ENCODE measurements around the gene ITPR3.

Gene ITPR3

GRCh38 chr6:33711140-33712129 lies 90.3 kb downstream of the ITPR3 start, which contains the start of gene UQCC2:
TSS of gene UQCC2 (minus strand) at chr6:33711700. CDS start at chr6:33711686, 14 bp downstream.
- peak; percentile 97 for DNase-seq (ENCODE audit: insufficient read length, low spot score)

GRCh38 chr6:33712914-33713313 lies 91.8 kb downstream of the ITPR3 start:
- FAIRE-seq (no peak), DNase-seq (ENCODE audit: insufficient read length, low spot score) (no peak)

More at GRCh38 chr6:33711140-33712129, 90.3 kb downstream of the ITPR3 start, which contains the start of gene UQCC2:
- FAIRE-seq: peak; percentile 95

GRCh38 chr6:33713786-33714185 lies 92.7 kb downstream of the ITPR3 start:
- DNase-seq (ENCODE audit: insufficient read length, low spot score) (no peak), FAIRE-seq (no peak)

- DNase-seq (ENCODE audit: insufficient read length, low spot score): no peak
- no peak for FAIRE-seq
These were observed 93.4 kb downstream of the ITPR3 start for GRCh38 chr6:33714385-33715040.

GRCh38 chr6:33716379-33716778 lies 95.3 kb downstream of the ITPR3 start:
- FAIRE-seq: no peak

GRCh38 chr6:33716890-33717632 lies 95.9 kb downstream of the ITPR3 start:
- no peak for FAIRE-seq
- DNase-seq (ENCODE audit: insufficient read length, low spot score): no peak

More at GRCh38 chr6:33716379-33716778, 95.3 kb downstream of the ITPR3 start:
- no peak for DNase-seq (ENCODE audit: insufficient read length, low spot score)

- no peak for FAIRE-seq
- DNase-seq (ENCODE audit: insufficient read length, low spot score): no peak
These were observed 96.9 kb downstream of the ITPR3 start for GRCh38 chr6:33717934-33718455.

- FAIRE-seq (no peak), DNase-seq (ENCODE audit: insufficient read length, low spot score) (no peak)
These were observed 97.6 kb downstream of the ITPR3 start for GRCh38 chr6:33718713-33719112.

- FAIRE-seq (peak; percentile 9), DNase-seq (ENCODE audit: insufficient read length, low spot score) (no peak)
These were observed 98.3 kb downstream of the ITPR3 start for GRCh38 chr6:33719326-33719987.

- FAIRE-seq (no peak), DNase-seq (ENCODE audit: insufficient read length, low spot score) (no peak)
These were observed 99.9 kb downstream of the ITPR3 start for GRCh38 chr6:33720998-33721397.

GRCh38 chr6:33721508-33721907 lies 100.4 kb downstream of the ITPR3 start:
- no peak for DNase-seq (ENCODE audit: insufficient read length, low spot score)
- FAIRE-seq: no peak

- FAIRE-seq: no peak
These were observed 101.0 kb downstream of the ITPR3 start for GRCh38 chr6:33722103-33722623.

GRCh38 chr6:33723371-33724085 lies 102.4 kb downstream of the ITPR3 start:
- DNase-seq (ENCODE audit: insufficient read length, low spot score): no peak

More at GRCh38 chr6:33722103-33722623, 101.0 kb downstream of the ITPR3 start:
- DNase-seq (ENCODE audit: insufficient read length, low spot score): no peak

GRCh38 chr6:33724102-33725023 lies 103.2 kb downstream of the ITPR3 start:
- DNase-seq (ENCODE audit: insufficient read length, low spot score) (no peak), FAIRE-seq (no peak)

More at GRCh38 chr6:33723371-33724085, 102.4 kb downstream of the ITPR3 start:
- FAIRE-seq: no peak

GRCh38 chr6:33725222-33725621 lies 104.1 kb downstream of the ITPR3 start:
- FAIRE-seq: no peak
- no peak for DNase-seq (ENCODE audit: insufficient read length, low spot score)

GRCh38 chr6:33725891-33726673 lies 105.0 kb downstream of the ITPR3 start:
- FAIRE-seq (no peak), DNase-seq (ENCODE audit: insufficient read length, low spot score) (no peak)

- FAIRE-seq (no peak), DNase-seq (ENCODE audit: insufficient read length, low spot score) (no peak)
These were observed 105.6 kb downstream of the ITPR3 start for GRCh38 chr6:33726696-33727095.

Data from HTR-8/SVneo (cell line).